Psoas muscle (tissue), 8 donors: ENCODE results near the gene DND1. TPM values are rescaled to one million over a fixed set of nuclear protein-coding genes. Genes with fewer than 3 reads are reported as not detected.

Source experiments
- ATAC-seq, 4 donors: fragments of 200-7000 bp; cut with Tn5 transposase; one replicate each; pipeline ENCODE4 v1.9.1; 2020; ENCODE audit warnings: moderate library complexity in 3 of 4, mild to moderate bottlenecking in 2 of 4
- DNase-seq, 2 donors: peaks; one replicate each; pipeline ENCODE4 v3.0.0-alpha.2; 2020
- H3K27ac ChIP-seq: fragments of 200-600 bp; one replicate; pipeline ENCODE4 v1.8.0; 2022
- H3K27me3 ChIP-seq, 3 donors: fragments of 200-600 bp in 1 of 3; one replicate each; pipeline versions ENCODE4 v1.6.1 to v1.8.0; 2013 to 2022; ENCODE audit warnings: low read length in 2 of 3, mild to moderate bottlenecking in 2 of 3, moderate library complexity in 1 of 3; ENCODE audit not compliant: insufficient read depth in 3 of 3
- H3K36me3 ChIP-seq, 2 donors: fragments of 200-600 bp in 1 of 2; one replicate each; pipeline versions ENCODE4 v1.6.1 to v1.8.0; 2013 to 2022; ENCODE audit warnings: low read depth in 1 of 2, mild to moderate bottlenecking in 1 of 2, moderate library complexity in 1 of 2; ENCODE audit not compliant: insufficient read depth in 1 of 2
- H3K4me1 ChIP-seq: fragments of 200-600 bp; one replicate; pipeline ENCODE4 v1.8.0; 2022
- H3K4me3 ChIP-seq: fragments of 200-600 bp; one replicate; pipeline ENCODE4 v1.8.0; 2022; ENCODE audit warnings: mild to moderate bottlenecking
- H3K9me3 ChIP-seq: fragments of 200-600 bp; one replicate; pipeline ENCODE4 v1.8.0; 2022
- CTCF ChIP-seq: fragments of 200-600 bp; IDR thresholded peaks from one replicate; pipeline ENCODE4 v1.8.0; 2022; ENCODE audit warnings: antibody characterized with exemption
- WGBS, 3 donors: extraction: QIAGEN DNeasy Blood & Tissue Kit; methylation state at CpG; one replicate each; pipeline versions ENCODE4 v1.1.6 to v1.1.7; 2013; 5-methylcytosine and 5-hydroxymethylcytosine counted together
- intact Hi-C, 2 donors: fragments of 100-400 bp; cut with DNase I; formaldehyde crosslinking; loops; one replicate each; pipeline versions ENCODE4 v1.11.0 to v1.14.2; 2022
- polyA plus RNA-seq, 3 donors: library from polyadenylated mRNA; stranded (reverse); fragments of 200-250 nt; gene quantifications; one replicate each; pipeline ENCODE4 v1.2.3, GENCODE V29; 2013
- total RNA-seq, 4 donors: library from RNA; stranded (reverse); fragmentation: NEBNext Ultra II Directional in 2 of 4; extraction: Animal tissue kit (Norgen Biotek cat#: 25700) in 2 of 4; gene quantifications; one replicate each; pipeline versions ENCODE4 v1.2.1 to v1.2.4, GENCODE V29; 2021 to 2023
- donor health status: healthy with polysubstance abuse.
- donor health status: DM: no; HTN: no; CAD: no; lungs with moderate emphysema.
- donor health status: Bipolar disorder and iron deficiency.
- donor health status: healthy.
- donor health status: DM: yes; HTN: yes; CAD: no.
- donor health status: DM: no; HTN: no; CAD: no.
- donor health status: DM: no; HTN: no; CAD: no.
- donor health status: DM: yes; HTN: yes; CAD: no.

The DND1 gene
- total and polyA plus RNA-seq, 7 donors: 0.30 to 1.5 (median 0.62) TPM

- Histone ChIP-seq H3K9me3 (no peaks in the 10 kb centered on the region), H3K27me3 (no peaks in the 10 kb centered on the region), H3K36me3 (peaks cover 16 to 100% of the 10 kb centered on the region in 2 donors), H3K27ac (no peak overlapping the region), H3K4me3 (no peak overlapping the region), H3K4me1 (no peaks in the 10 kb centered on the region)
- DNase-seq (no peak), ATAC-seq (no peak)
- WGBS, 3 donors: 95 to 97% (median 96%) methylated on average over 7 of the region's 7 CpGs
- no peak for TF ChIP-seq CTCF
- intact Hi-C loops: no loop called here
These were observed 5.6 kb upstream of the DND1 start for GRCh38 chr5:140678993-140679392.

- DNase-seq (no peak), ATAC-seq (no peak)
- Histone ChIP-seq H3K27ac (no peak overlapping the region), H3K9me3 (no peaks in the 10 kb centered on the region), H3K36me3 (peaks cover 16 to 100% of the 10 kb centered on the region in 2 donors), H3K27me3 (no peaks in the 10 kb centered on the region), H3K4me3 (no peak overlapping the region), H3K4me1 (no peaks in the 10 kb centered on the region)
- 83 to 95% (median 95%) methylated on average over 3 of the region's 3 CpGs for WGBS, 3 donors
- TF ChIP-seq CTCF: no peak
- intact Hi-C loops: no loop called here
These were observed 4.6 kb upstream of the DND1 start for GRCh38 chr5:140677947-140678346.

GRCh38 chr5:140674629-140675028, 1.3 kb upstream of the DND1 start:
- H3K9me3 ChIP-seq: no peaks in the 10 kb centered on the region
- no peak for DNase-seq
- intact Hi-C loops: no loop called here
- no peaks in the 10 kb centered on the region for H3K4me1 ChIP-seq
- H3K27ac ChIP-seq: no peak overlapping the region
- no peaks in the 10 kb centered on the region for H3K27me3 ChIP-seq
- H3K4me3 ChIP-seq: no peak overlapping the region
- peaks cover 11 to 97% of the 10 kb centered on the region in 2 donors for H3K36me3 ChIP-seq
- WGBS, 3 donors: 85 to 96% (median 88%) methylated on average over 4 of the region's 4 CpGs
- no peak for TF ChIP-seq CTCF
- no peak for ATAC-seq

GRCh38 chr5:140674211-140674610, 835 bp upstream of the DND1 start:
- Histone ChIP-seq H3K9me3 (no peaks in the 10 kb centered on the region), H3K36me3 (peaks cover 10 to 97% of the 10 kb centered on the region in 2 donors), H3K4me1 (no peaks in the 10 kb centered on the region), H3K27ac (no peak overlapping the region), H3K4me3 (no peak overlapping the region), H3K27me3 (no peaks in the 10 kb centered on the region)
- DNase-seq (no peak), ATAC-seq (no peak)
- 81 to 87% (median 82%) methylated on average over 2 of the region's 2 CpGs for WGBS, 3 donors
- intact Hi-C loops: no loop called here
- no peak for TF ChIP-seq CTCF

- intact Hi-C loops: no loop called here
- 59 to 67% (median 65%) methylated on average over 70 of the region's 70 CpGs for WGBS, 3 donors
- TF ChIP-seq CTCF: no peak
- Histone ChIP-seq H3K4me3 (no peak overlapping the region), H3K27ac (no peak overlapping the region), H3K9me3 (no peaks in the 10 kb centered on the region), H3K27me3 (no peaks in the 10 kb centered on the region), H3K36me3 (peaks cover 21 to 97% of the 10 kb centered on the region in 2 donors), H3K4me1 (no peaks in the 10 kb centered on the region)
- peak in 1 of 2 donors; percentile 58 for DNase-seq
- ATAC-seq: peak in 2 of 4 donors; percentile 26 to 34
These were observed 755 bp downstream of the DND1 start for GRCh38 chr5:140672455-140673186.
